WTC11 (cell line): ENCODE data around the gene MEGF8. TPM values are rescaled to one million over a fixed set of nuclear protein-coding genes. Genes with fewer than 3 reads are reported as not detected.

ENCODE experiments used
- ATAC-seq: fragments of 200-7000 bp; cut with Tn5 transposase; 2 replicates; pipeline ENCODE4 v1.10.0; 2021; ENCODE audit warnings: mild to moderate bottlenecking, moderate library complexity
- CTCF ChIA-PET: fragments of 300-600 bp; sonication (Branson Sonifier 250); formaldehyde crosslinking; loops from one replicate; lab custom pipeline; 2021; ENCODE audit warnings: antibody characterized with exemption; lab: Charles Lee
- POLR2A ChIA-PET: fragments of 350-600 bp; sonication (Branson Sonifier 250); formaldehyde crosslinking; loops from one replicate; lab custom pipeline; 2021; ENCODE audit warnings: antibody characterized with exemption; lab: Charles Lee
- DNase-seq: peaks from one replicate; pipeline ENCODE4 v3.0.0; 2021; ENCODE audit warnings: low spot score
- H3K27ac Mint-ChIP-seq: 2 replicates; pipeline ENCODE4 v1.8.0; 2021; ENCODE audit warnings: mixed read lengths
- H3K27me3 Mint-ChIP-seq: 2 replicates; pipeline ENCODE4 v1.8.0; 2021; ENCODE audit warnings: low read depth, mild to moderate bottlenecking, moderate library complexity, mixed read lengths
- H3K36me3 Mint-ChIP-seq: 2 replicates; pipeline ENCODE4 v1.8.0; 2021; ENCODE audit warnings: mixed read lengths
- H3K4me1 Mint-ChIP-seq: 2 replicates; pipeline ENCODE4 v1.8.0; 2022; ENCODE audit warnings: mixed read lengths
- H3K4me3 Mint-ChIP-seq: 2 replicates; pipeline ENCODE4 v1.8.0; 2021; ENCODE audit warnings: mild to moderate bottlenecking, moderate library complexity, mixed read lengths
- H3K9me3 Mint-ChIP-seq: 2 replicates; pipeline ENCODE4 v1.8.0; 2021; ENCODE audit warnings: mixed read lengths
- CBFB ChIP-seq: sonication (generic); formaldehyde crosslinking; IDR thresholded peaks from 2 replicates; pipeline ENCODE4 v1.8.1; 2022; ENCODE audit warnings: mild to moderate bottlenecking, low read depth, missing genetic modification reagents
- EMX1 ChIP-seq: fragments of 250-450 bp; sonication (Bioruptor Pico); IDR thresholded peaks from 2 replicates; pipeline ENCODE4 v1.8.0; 2021; ENCODE audit warnings: mild to moderate bottlenecking
- ETV6 ChIP-seq: sonication (generic); formaldehyde crosslinking; IDR thresholded peaks from 2 replicates; pipeline ENCODE4 v1.8.1; 2022; ENCODE audit warnings: mild to moderate bottlenecking, missing genetic modification reagents
- FOXP4 ChIP-seq: sonication (generic); formaldehyde crosslinking; IDR thresholded peaks from 2 replicates; pipeline ENCODE4 v1.8.0; 2022; ENCODE audit warnings: mild to moderate bottlenecking, missing genetic modification reagents
- GRHL2 ChIP-seq: fragments of 250-450 bp; sonication (Bioruptor Pico); IDR thresholded peaks from 2 replicates; pipeline ENCODE4 v1.8.0; 2022; ENCODE audit warnings: mild to moderate bottlenecking, moderate library complexity; ENCODE audit not compliant: insufficient replicate concordance, severe bottlenecking
- NFYB ChIP-seq: sonication (generic); formaldehyde crosslinking; conservative IDR thresholded peaks from 2 replicates; pipeline ENCODE4 v1.8.0; 2022; ENCODE audit warnings: low read depth, missing genetic modification reagents
- RELA ChIP-seq: sonication (generic); formaldehyde crosslinking; IDR thresholded peaks from 2 replicates; pipeline ENCODE4 v1.8.1; 2022; ENCODE audit warnings: missing genetic modification reagents, mild to moderate bottlenecking, borderline replicate concordance
- SMAD3 ChIP-seq: sonication (generic); formaldehyde crosslinking; IDR thresholded peaks from 2 replicates; pipeline ENCODE4 v1.8.0; 2022; ENCODE audit warnings: missing genetic modification reagents, mild to moderate bottlenecking, borderline replicate concordance
- SOX15 ChIP-seq: fragments of 250-450 bp; sonication (Bioruptor Pico); IDR thresholded peaks from 2 replicates; pipeline ENCODE4 v1.9.0; 2021; ENCODE audit warnings: mild to moderate bottlenecking
- TEAD1 ChIP-seq: sonication (generic); formaldehyde crosslinking; IDR thresholded peaks from 2 replicates; pipeline ENCODE4 v1.8.0; 2022; ENCODE audit warnings: mild to moderate bottlenecking, missing genetic modification reagents
- TP53 ChIP-seq: sonication (generic); formaldehyde crosslinking; IDR thresholded peaks from 2 replicates; pipeline ENCODE4 v1.8.1; 2023; ENCODE audit warnings: mild to moderate bottlenecking, missing genetic modification reagents
- USF1 ChIP-seq: sonication (generic); formaldehyde crosslinking; IDR thresholded peaks from 2 replicates; pipeline ENCODE4 v1.8.0; 2022; ENCODE audit warnings: mild to moderate bottlenecking, missing genetic modification reagents
- USF2 ChIP-seq: sonication (generic); formaldehyde crosslinking; IDR thresholded peaks from 2 replicates; pipeline ENCODE4 v1.8.1; 2023; ENCODE audit warnings: mild to moderate bottlenecking, missing genetic modification reagents, moderate library complexity
- ZNF232 ChIP-seq: sonication (generic); formaldehyde crosslinking; IDR thresholded peaks from 2 replicates; pipeline ENCODE4 v1.8.0; 2022; ENCODE audit warnings: mild to moderate bottlenecking, missing genetic modification reagents
- ZNF263 ChIP-seq: sonication (generic); formaldehyde crosslinking; IDR thresholded peaks from 2 replicates; pipeline ENCODE4 v1.8.1; 2022; ENCODE audit warnings: low read depth, mild to moderate bottlenecking, moderate library complexity, missing genetic modification reagents
- ZNF423 ChIP-seq: fragments of 250-450 bp; sonication (Bioruptor Pico); IDR thresholded peaks from 2 replicates; pipeline ENCODE4 v2.1.2; 2022; ENCODE audit warnings: mild to moderate bottlenecking, moderate library complexity
- ZNF671 ChIP-seq: fragments of 250-450 bp; sonication (Bioruptor Pico); IDR thresholded peaks from 2 replicates; pipeline ENCODE4 v1.8.0; 2021; ENCODE audit warnings: mild to moderate bottlenecking
- total RNA-seq: library from RNA; stranded (reverse); gene quantifications from 3 replicates; pipeline ENCODE4 v1.2.3, GENCODE V29; 2021
- TF ChIP-seq, protein P1 (sequence below): fragments of 250-450 bp; sonication (Bioruptor Pico); IDR thresholded peaks from 2 replicates; pipeline ENCODE4 v1.9.0; 2021; ENCODE audit warnings: mild to moderate bottlenecking, borderline replicate concordance

MEGF8 gene
- total RNA-seq, 1 experiment from 2014 or later = 42.1 TPM

GRCh38 chr19:42411581-42412178, 86.2 kb downstream of the MEGF8 start (continued):
- TF ChIP-seq TP53 (CRISPR knock-in tag) = no peak

DNA sequence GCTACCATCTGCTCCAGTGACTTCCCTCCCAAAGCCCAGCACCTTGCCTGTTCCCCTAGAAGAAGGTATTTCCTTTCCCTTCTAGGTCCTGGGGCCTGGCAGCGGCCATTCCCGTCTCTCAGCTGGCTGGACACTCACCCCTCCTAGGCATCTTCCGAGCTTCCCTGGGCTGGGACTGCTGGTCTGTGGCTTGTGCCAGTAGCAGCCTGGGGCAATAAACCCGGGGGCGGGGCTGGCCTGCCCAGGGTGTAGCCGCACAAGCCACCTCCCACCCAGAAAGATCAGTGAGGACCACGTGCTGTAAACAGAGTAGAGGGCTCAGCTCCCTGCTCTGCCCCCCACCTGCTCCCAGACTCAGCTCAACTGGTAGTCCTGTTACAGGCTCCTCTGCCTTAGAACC, 86.8 kb downstream of the MEGF8 start:
- TF ChIP-seq FOXP4 (CRISPR knock-in tag) (no peak), USF2 (CRISPR knock-in tag) (peak; percentile 54; the same call in 1 of the 2 replicates), NFYB (CRISPR knock-in tag) (no peak), USF1 (CRISPR knock-in tag) (peak; percentile 39; the same call in 1 of the 2 replicates)
- TF ChIP-seq, all 79 proteins: peak for 2
- H3K4me1 Mint-ChIP-seq = peaks cover 15% of the 10 kb centered on the region
- peaks cover 90% of the 10 kb centered on the region for H3K27me3 Mint-ChIP-seq
- no peak overlapping the region for H3K4me3 Mint-ChIP-seq
- no peaks in the 10 kb centered on the region for H3K9me3 Mint-ChIP-seq
- no peak overlapping the region for H3K27ac Mint-ChIP-seq
- POLR2A ChIA-PET = interaction anchor here (1.6 kb wide), 1 partner anchor 11 kb away, joined by 7 read pairs; no protein-coding TSS in a partner anchor
- 0 out of 2 replicates have a peak, but pooled peaks cover 6% of the 10 kb centered on the region for H3K36me3 Mint-ChIP-seq
- CTCF ChIA-PET = interaction anchor here (0.9 to 3.3 kb wide), 7 partner anchors 11 to 149 kb away, joined by 3 to 16 read pairs (median 7); no protein-coding TSS in a partner anchor
- ATAC-seq (peak; percentile 82), DNase-seq (peak; percentile 62)

DNA sequence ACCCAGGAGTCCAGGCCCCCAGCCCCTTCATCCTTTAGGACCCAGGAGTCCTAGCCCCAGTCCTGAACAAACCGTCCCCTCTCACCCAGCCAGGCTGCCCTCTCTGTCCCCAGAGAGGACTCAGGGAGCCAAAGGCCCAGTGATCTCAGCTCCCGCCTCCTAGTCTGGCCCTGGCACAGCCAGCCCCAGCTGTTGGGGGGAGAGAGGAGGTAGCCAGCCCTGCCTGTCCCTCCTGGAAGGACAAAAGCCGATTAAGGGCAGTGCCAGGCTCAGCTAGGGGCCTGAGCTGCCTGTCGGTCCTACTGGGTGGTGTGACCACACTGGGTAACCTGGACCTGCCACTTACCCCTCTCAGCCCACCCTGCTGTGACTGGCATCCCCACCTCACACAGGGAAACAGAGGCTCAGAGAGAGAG, 87.2 kb downstream of the MEGF8 start:
- no peak for ATAC-seq
- H3K4me1 Mint-ChIP-seq = peaks cover 15% of the 10 kb centered on the region
- CTCF ChIA-PET = interaction anchor here (0.9 to 3.3 kb wide), 7 partner anchors 11 to 149 kb away, joined by 3 to 16 read pairs (median 7); no protein-coding TSS in a partner anchor

GRCh38 chr19:42419309-42419708, 93.9 kb downstream of the MEGF8 start:
- peaks cover 2% of the 10 kb centered on the region; the same call in 1 of the 2 replicates for H3K36me3 Mint-ChIP-seq
- peaks cover 3% of the 10 kb centered on the region for H3K9me3 Mint-ChIP-seq
- ChIA-PET POLR2A (interaction anchor here (1.0 kb wide), 1 partner anchor 31 kb away, joined by 3 read pairs; no protein-coding TSS in a partner anchor), CTCF (interaction anchor here (0.7 to 3.6 kb wide), 10 partner anchors 9 to 98 kb away, joined by 3 to 28 read pairs (median 7); no protein-coding TSS in a partner anchor)
- peaks cover 28% of the 10 kb centered on the region for H3K4me1 Mint-ChIP-seq
- H3K27ac Mint-ChIP-seq = no peak overlapping the region
- no peak for ATAC-seq
- no peak for DNase-seq
- no peak overlapping the region for H3K4me3 Mint-ChIP-seq
- peaks cover 91% of the 10 kb centered on the region for H3K27me3 Mint-ChIP-seq
- TF ChIP-seq, protein P1, sequence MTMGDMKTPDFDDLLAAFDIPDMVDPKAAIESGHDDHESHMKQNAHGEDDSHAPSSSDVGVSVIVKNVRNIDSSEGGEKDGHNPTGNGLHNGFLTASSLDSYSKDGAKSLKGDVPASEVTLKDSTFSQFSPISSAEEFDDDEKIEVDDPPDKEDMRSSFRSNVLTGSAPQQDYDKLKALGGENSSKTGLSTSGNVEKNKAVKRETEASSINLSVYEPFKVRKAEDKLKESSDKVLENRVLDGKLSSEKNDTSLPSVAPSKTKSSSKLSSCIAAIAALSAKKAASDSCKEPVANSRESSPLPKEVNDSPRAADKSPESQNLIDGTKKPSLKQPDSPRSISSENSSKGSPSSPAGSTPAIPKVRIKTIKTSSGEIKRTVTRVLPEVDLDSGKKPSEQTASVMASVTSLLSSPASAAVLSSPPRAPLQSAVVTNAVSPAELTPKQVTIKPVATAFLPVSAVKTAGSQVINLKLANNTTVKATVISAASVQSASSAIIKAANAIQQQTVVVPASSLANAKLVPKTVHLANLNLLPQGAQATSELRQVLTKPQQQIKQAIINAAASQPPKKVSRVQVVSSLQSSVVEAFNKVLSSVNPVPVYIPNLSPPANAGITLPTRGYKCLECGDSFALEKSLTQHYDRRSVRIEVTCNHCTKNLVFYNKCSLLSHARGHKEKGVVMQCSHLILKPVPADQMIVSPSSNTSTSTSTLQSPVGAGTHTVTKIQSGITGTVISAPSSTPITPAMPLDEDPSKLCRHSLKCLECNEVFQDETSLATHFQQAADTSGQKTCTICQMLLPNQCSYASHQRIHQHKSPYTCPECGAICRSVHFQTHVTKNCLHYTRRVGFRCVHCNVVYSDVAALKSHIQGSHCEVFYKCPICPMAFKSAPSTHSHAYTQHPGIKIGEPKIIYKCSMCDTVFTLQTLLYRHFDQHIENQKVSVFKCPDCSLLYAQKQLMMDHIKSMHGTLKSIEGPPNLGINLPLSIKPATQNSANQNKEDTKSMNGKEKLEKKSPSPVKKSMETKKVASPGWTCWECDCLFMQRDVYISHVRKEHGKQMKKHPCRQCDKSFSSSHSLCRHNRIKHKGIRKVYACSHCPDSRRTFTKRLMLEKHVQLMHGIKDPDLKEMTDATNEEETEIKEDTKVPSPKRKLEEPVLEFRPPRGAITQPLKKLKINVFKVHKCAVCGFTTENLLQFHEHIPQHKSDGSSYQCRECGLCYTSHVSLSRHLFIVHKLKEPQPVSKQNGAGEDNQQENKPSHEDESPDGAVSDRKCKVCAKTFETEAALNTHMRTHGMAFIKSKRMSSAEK (CRISPR knock-in tag) = no peak
- TF ChIP-seq NFYB (CRISPR knock-in tag) (no peak), GRHL2 (CRISPR knock-in tag) (no peak), TEAD1 (CRISPR knock-in tag) (no peak), SMAD3 (no peak), ZNF423 (no peak), USF2 (CRISPR knock-in tag) (no peak), ZNF232 (CRISPR knock-in tag) (no peak), ZNF263 (CRISPR knock-in tag) (no peak), EMX1 (CRISPR knock-in tag) (no peak), ZNF671 (CRISPR knock-in tag) (no peak), CBFB (no peak), SOX15 (CRISPR knock-in tag) (no peak), RELA (CRISPR knock-in tag) (no peak)

More for the DNA sequence above, 87.2 kb downstream of the MEGF8 start:
- no peak for TF ChIP-seq ETV6
- no peaks in the 10 kb centered on the region for H3K9me3 Mint-ChIP-seq
- DNase-seq = no peak
- POLR2A ChIA-PET = interaction anchor here (1.6 kb wide), 1 partner anchor 11 kb away, joined by 7 read pairs; no protein-coding TSS in a partner anchor
- no peak overlapping the region for H3K27ac Mint-ChIP-seq
- H3K27me3 Mint-ChIP-seq = peaks cover 88% of the 10 kb centered on the region
- H3K36me3 Mint-ChIP-seq = 0 out of 2 replicates have a peak, but pooled peaks cover 6% of the 10 kb centered on the region
- no peak overlapping the region for H3K4me3 Mint-ChIP-seq
